Measurements from ENCODE around the gene DFFB. TPM values are rescaled to one million over a fixed set of nuclear protein-coding genes. Genes with fewer than 3 reads are reported as not detected.

The DFFB gene
- total and polyA plus RNA-seq, 2 donors (not counting 1 experiment from before 2014, with no cell fraction given), result 6.4 to 7.6 TPM

- no peaks in the 10 kb centered on the region for H3K9me3 ChIP-seq (ENCODE audit: control insufficient read depth, insufficient read depth, low read depth, low read length)
- no peaks in the 10 kb centered on the region for H3K4me1 ChIP-seq (ENCODE audit: control insufficient read depth, extremely low read depth, insufficient read depth, low read length)
- no peak overlapping the region for H3K9ac ChIP-seq (ENCODE audit: insufficient read depth, low read length)
- H3K27me3 ChIP-seq (ENCODE audit: control insufficient read depth, insufficient read depth, low read length), result no peaks in the 10 kb centered on the region
- H3K4me3 ChIP-seq (replicated peaks in 1 of 4; ENCODE audit: control extremely low read depth in 1 of 4, insufficient read depth in 1 of 4, low read depth in 3 of 4, low read length in 4 of 4), result no peak overlapping the region
- no peak for TF ChIP-seq EZH2 (IDR thresholded peaks at IDR 0.05; ENCODE audit: low read length, missing control alignments)
- TF ChIP-seq, protein P1, sequence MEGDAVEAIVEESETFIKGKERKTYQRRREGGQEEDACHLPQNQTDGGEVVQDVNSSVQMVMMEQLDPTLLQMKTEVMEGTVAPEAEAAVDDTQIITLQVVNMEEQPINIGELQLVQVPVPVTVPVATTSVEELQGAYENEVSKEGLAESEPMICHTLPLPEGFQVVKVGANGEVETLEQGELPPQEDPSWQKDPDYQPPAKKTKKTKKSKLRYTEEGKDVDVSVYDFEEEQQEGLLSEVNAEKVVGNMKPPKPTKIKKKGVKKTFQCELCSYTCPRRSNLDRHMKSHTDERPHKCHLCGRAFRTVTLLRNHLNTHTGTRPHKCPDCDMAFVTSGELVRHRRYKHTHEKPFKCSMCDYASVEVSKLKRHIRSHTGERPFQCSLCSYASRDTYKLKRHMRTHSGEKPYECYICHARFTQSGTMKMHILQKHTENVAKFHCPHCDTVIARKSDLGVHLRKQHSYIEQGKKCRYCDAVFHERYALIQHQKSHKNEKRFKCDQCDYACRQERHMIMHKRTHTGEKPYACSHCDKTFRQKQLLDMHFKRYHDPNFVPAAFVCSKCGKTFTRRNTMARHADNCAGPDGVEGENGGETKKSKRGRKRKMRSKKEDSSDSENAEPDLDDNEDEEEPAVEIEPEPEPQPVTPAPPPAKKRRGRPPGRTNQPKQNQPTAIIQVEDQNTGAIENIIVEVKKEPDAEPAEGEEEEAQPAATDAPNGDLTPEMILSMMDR (conservative IDR thresholded peaks at IDR 0.05 in 1 of 2, IDR thresholded peaks at IDR 0.05 in 1 of 2; ENCODE audit: low read depth in 1 of 2, low read length in 2 of 2), result no peak
- no peak overlapping the region for H3K4me2 ChIP-seq (ENCODE audit: extremely low read depth, insufficient read depth, low read length)
- no peak overlapping the region for H2AFZ ChIP-seq (ENCODE audit: low read length)
- DNase-seq (ENCODE audit: low read depth in 2 of 2), result no peak
- peaks cover 6% of the 10 kb centered on the region for H3K36me3 ChIP-seq (ENCODE audit: control insufficient read depth, insufficient read depth, low read length)
- H3K79me2 ChIP-seq (ENCODE audit: control insufficient read depth, insufficient read depth, low read length), result no peaks in the 10 kb centered on the region
- H3K27ac ChIP-seq (ENCODE audit: insufficient read depth, low read length), result no peak overlapping the region
- H4K20me1 ChIP-seq (ENCODE audit: control insufficient read depth, extremely low read depth, insufficient read depth, low read length), result no peaks in the 10 kb centered on the region
These were observed 10.7 kb upstream of the DFFB start for GRCh38 chr1:3846541-3846940.

GRCh38 chr1:3847081-3847480 is 10.2 kb upstream of the DFFB start:
- H3K79me2 ChIP-seq (ENCODE audit: control insufficient read depth, insufficient read depth, low read length), result no peaks in the 10 kb centered on the region
- H3K4me2 ChIP-seq (ENCODE audit: extremely low read depth, insufficient read depth, low read length), result no peak overlapping the region
- no peak overlapping the region for H3K27ac ChIP-seq (ENCODE audit: insufficient read depth, low read length)
- no peak for TF ChIP-seq EZH2 (IDR thresholded peaks at IDR 0.05; ENCODE audit: low read length, missing control alignments)
- TF ChIP-seq, protein P1 (conservative IDR thresholded peaks at IDR 0.05 in 1 of 2, IDR thresholded peaks at IDR 0.05 in 1 of 2; ENCODE audit: low read depth in 1 of 2, low read length in 2 of 2), result no peak
- H3K9ac ChIP-seq (ENCODE audit: insufficient read depth, low read length), result no peak overlapping the region
- H3K36me3 ChIP-seq (ENCODE audit: control insufficient read depth, insufficient read depth, low read length), result peaks cover 6% of the 10 kb centered on the region
- no peaks in the 10 kb centered on the region for H3K27me3 ChIP-seq (ENCODE audit: control insufficient read depth, insufficient read depth, low read length)
- H3K4me1 ChIP-seq (ENCODE audit: control insufficient read depth, extremely low read depth, insufficient read depth, low read length), result no peaks in the 10 kb centered on the region
- no peak overlapping the region for H3K4me3 ChIP-seq (replicated peaks in 1 of 4; ENCODE audit: control extremely low read depth in 1 of 4, insufficient read depth in 1 of 4, low read depth in 3 of 4, low read length in 4 of 4)
- no peak overlapping the region for H2AFZ ChIP-seq (ENCODE audit: low read length)
- no peak for DNase-seq (ENCODE audit: low read depth in 2 of 2)
- H4K20me1 ChIP-seq (ENCODE audit: control insufficient read depth, extremely low read depth, insufficient read depth, low read length), result no peaks in the 10 kb centered on the region
- no peaks in the 10 kb centered on the region for H3K9me3 ChIP-seq (ENCODE audit: control insufficient read depth, insufficient read depth, low read depth, low read length)

DNA sequence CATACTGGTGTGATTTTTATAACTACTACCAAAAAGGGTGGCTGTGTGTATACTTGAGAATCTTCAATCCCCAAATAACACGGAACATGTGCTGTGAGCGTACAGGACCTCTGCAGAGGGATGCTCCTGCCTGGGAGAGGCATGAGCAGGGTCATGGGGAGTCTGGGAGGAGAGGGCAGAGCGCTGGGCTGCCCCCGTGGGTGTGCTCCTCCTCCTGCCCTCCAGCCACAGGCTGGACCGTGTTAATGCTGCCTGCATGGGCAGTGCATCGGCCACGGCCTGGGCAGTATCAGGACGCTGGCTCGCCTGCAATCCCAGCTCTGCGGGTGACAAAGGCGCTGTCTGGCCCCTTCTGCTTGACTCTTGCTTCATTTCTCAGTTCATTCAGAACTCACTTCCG is 6.4 kb upstream of the DFFB start:
- Histone ChIP-seq H3K4me3 (replicated peaks in 1 of 4; ENCODE audit: control extremely low read depth in 1 of 4, insufficient read depth in 1 of 4, low read depth in 3 of 4, low read length in 4 of 4) (no peak overlapping the region), H3K79me2 (ENCODE audit: control insufficient read depth, insufficient read depth, low read length) (peaks cover 13% of the 10 kb centered on the region), H3K27me3 (ENCODE audit: control insufficient read depth, insufficient read depth, low read length) (no peaks in the 10 kb centered on the region), H3K9me3 (ENCODE audit: control insufficient read depth, insufficient read depth, low read depth, low read length) (no peaks in the 10 kb centered on the region), H4K20me1 (ENCODE audit: control insufficient read depth, extremely low read depth, insufficient read depth, low read length) (no peaks in the 10 kb centered on the region), H3K9ac (ENCODE audit: insufficient read depth, low read length) (no peak overlapping the region), H3K4me1 (ENCODE audit: control insufficient read depth, extremely low read depth, insufficient read depth, low read length) (no peaks in the 10 kb centered on the region), H3K36me3 (ENCODE audit: control insufficient read depth, insufficient read depth, low read length) (peaks cover 6% of the 10 kb centered on the region), H3K27ac (ENCODE audit: insufficient read depth, low read length) (no peak overlapping the region), H3K4me2 (ENCODE audit: extremely low read depth, insufficient read depth, low read length) (no peak overlapping the region), H2AFZ (ENCODE audit: low read length) (no peak overlapping the region)
- TF ChIP-seq, protein P1 (conservative IDR thresholded peaks at IDR 0.05 in 1 of 2, IDR thresholded peaks at IDR 0.05 in 1 of 2; ENCODE audit: low read depth in 1 of 2, low read length in 2 of 2), result no peak
- no peak for TF ChIP-seq EZH2 (IDR thresholded peaks at IDR 0.05; ENCODE audit: low read length, missing control alignments)
- DNase-seq (ENCODE audit: low read depth in 2 of 2), result no peak

Data from fibroblast of lung (primary cell).